ENCODE results near the gene RAB27B.

- TF ChIP-seq POLR2A (IDR thresholded peaks at IDR 0.05) = no peak
- TF ChIP-seq CTCF (IDR thresholded peaks at IDR 0.05) = no peak
These were observed 15.4 kb upstream of the RAB27B start for GRCh38 chr18:54812885-54813284.

Data from uterus (tissue), 2 donors.